SK-N-SH (cell line): Measurements from ENCODE around the gene DAB2IP. TPM values are rescaled to one million over a fixed set of nuclear protein-coding genes. Genes with fewer than 3 reads are reported as not detected.

Source experiments
- CTCF ChIA-PET: fragments of 300-600, 350-600 bp; formaldehyde crosslinking; extraction: SDS; loops from one replicate; lab custom pipeline; 2021; lab: Yijun Ruan, JAX
- POLR2A ChIA-PET: fragments of 350-600 bp; sonication (Branson Sonifier 250); formaldehyde crosslinking; extraction: SDS; loops from one replicate; lab custom pipeline; 2020; ENCODE audit warnings: antibody characterized with exemption, inconsistent platforms; lab: Yijun Ruan, JAX
- DNase-seq: peaks from one replicate; pipeline ENCODE4 v3.0.0; 2012
- H2AFZ ChIP-seq: fragments of 200-600 bp; sonication (generic); 2 replicates; pipeline ENCODE4 v1.8.1; 2016; ENCODE audit warnings: antibody characterized with exemption, mild to moderate bottlenecking, low read depth
- H3F3A ChIP-seq: fragments of 200-600 bp; sonication (generic); replicated peaks from 2 replicates; pipeline ENCODE3; 2016; ENCODE audit warnings: antibody characterized with exemption, mild to moderate bottlenecking; ENCODE audit not compliant: insufficient read depth
- H3K27ac ChIP-seq, 2 experiments: fragments of 200-500 bp in 1 of 2; fragments of 200-600 bp in 1 of 2; sonication (Bioruptor generic) in 1 of 2; sonication (generic), shearing (Covaris generic) in 1 of 2; 2 replicates each; pipeline versions ENCODE4 v1.5.1 to v1.6.1; 2014 to 2016; ENCODE audit warnings: low read depth in 2 of 2, inconsistent platforms in 1 of 2, low read length in 1 of 2, mild to moderate bottlenecking in 1 of 2, mixed read lengths in 1 of 2
- H3K27me3 ChIP-seq: fragments of 200-600 bp; sonication (generic), shearing (Covaris generic); 2 replicates; pipeline ENCODE4 v1.6.1; 2016; ENCODE audit warnings: mixed run types; ENCODE audit not compliant: insufficient read depth
- H3K36me3 ChIP-seq, 2 experiments: fragments of 200-500 bp in 1 of 2; fragments of 200-600 bp in 1 of 2; sonication (Bioruptor generic) in 1 of 2; sonication (generic) in 1 of 2; replicated peaks in 1 of 2; 2 replicates each; pipeline versions ENCODE3 to v1.5.1; 2014 to 2016; ENCODE audit warnings: low read length in 1 of 2, mild to moderate bottlenecking in 1 of 2; ENCODE audit not compliant: insufficient read depth in 2 of 2, control insufficient read depth in 1 of 2
- H3K4me1 ChIP-seq, 2 experiments: fragments of 200-500 bp in 1 of 2; fragments of 200-600 bp in 1 of 2; sonication (Bioruptor generic) in 1 of 2; sonication (generic), shearing (Covaris generic) in 1 of 2; 2 replicates each; pipeline versions ENCODE4 v1.5.1 to v1.6.1; 2014 to 2016; ENCODE audit warnings: low read depth in 1 of 2, low read length in 1 of 2, mixed run types in 1 of 2; ENCODE audit not compliant: insufficient read depth in 2 of 2, control insufficient read depth in 1 of 2
- H3K4me2 ChIP-seq: fragments of 200-600 bp; sonication (generic), shearing (Covaris generic); 2 replicates; pipeline ENCODE4 v1.6.1; 2017; ENCODE audit warnings: mixed run types
- H3K4me3 ChIP-seq, 2 experiments: fragments of 200-500 bp in 1 of 2; fragments of 200-600 bp in 1 of 2; sonication (Bioruptor generic) in 1 of 2; sonication (generic), shearing (Covaris generic) in 1 of 2; 2 replicates each; pipeline versions ENCODE4 v1.5.1 to v1.8.1; 2014 to 2016; ENCODE audit warnings: low read depth in 2 of 2, inconsistent platforms in 1 of 2, low read length in 1 of 2, mild to moderate bottlenecking in 1 of 2, mixed read lengths in 1 of 2, moderate library complexity in 1 of 2
- H3K79me2 ChIP-seq: fragments of 200-600 bp; sonication (generic); 2 replicates; pipeline ENCODE4 v1.8.1; 2017; ENCODE audit warnings: mild to moderate bottlenecking; ENCODE audit not compliant: insufficient read depth
- H3K9ac ChIP-seq: fragments of 200-600 bp; sonication (generic); 2 replicates; pipeline ENCODE4 v1.6.1; 2017; ENCODE audit warnings: mixed run types
- H3K9me2 ChIP-seq: fragments of 200-600 bp; sonication (generic); 2 replicates; pipeline ENCODE4 v1.6.1; 2017; ENCODE audit warnings: mixed run types
- H3K9me3 ChIP-seq: fragments of 200-600 bp; sonication (generic); 2 replicates; pipeline ENCODE4 v1.6.1; 2017; ENCODE audit warnings: mixed run types, mild to moderate bottlenecking, moderate library complexity
- H4K20me1 ChIP-seq: fragments of 200-600 bp; sonication (generic); 2 replicates; pipeline ENCODE4 v1.6.1; 2017; ENCODE audit warnings: mild to moderate bottlenecking, mixed run types; ENCODE audit not compliant: insufficient read depth
- CHD2 ChIP-seq: fragments of 150-350 bp; IDR thresholded peaks from 2 replicates; pipeline ENCODE4 v1.6.1; 2018; ENCODE audit warnings: low read length; ENCODE audit not compliant: partially characterized antibody
- EP300 ChIP-seq, 2 experiments: IDR thresholded peaks; 2 replicates each; pipeline versions ENCODE4 v1.4.0 to v1.6.1; 2012; ENCODE audit warnings: borderline replicate concordance in 1 of 2, low read depth in 1 of 2, low read length in 1 of 2
- FOXJ3 ChIP-seq: sonication (generic); formaldehyde crosslinking; IDR thresholded peaks from 2 replicates; pipeline ENCODE4 v1.5.1; 2020; ENCODE audit warnings: mild to moderate bottlenecking, missing genetic modification reagents
- FOXM1 ChIP-seq: IDR thresholded peaks from 2 replicates; pipeline ENCODE4 v1.4.0; 2012; ENCODE audit warnings: low read depth, mild to moderate bottlenecking
- GATA2 ChIP-seq: sonication (generic); formaldehyde crosslinking; IDR thresholded peaks from 2 replicates; pipeline ENCODE4 v1.5.0; 2020; ENCODE audit warnings: mild to moderate bottlenecking, missing genetic modification reagents
- IRF3 ChIP-seq: fragments of 150-350 bp; IDR thresholded peaks from 2 replicates; pipeline ENCODE4 v1.6.1; 2016; ENCODE audit warnings: mild to moderate bottlenecking, low read depth, low read length
- JUND ChIP-seq: IDR thresholded peaks from 2 replicates; pipeline ENCODE4 v1.4.0; 2012
- MEF2A ChIP-seq: IDR thresholded peaks from 2 replicates; pipeline ENCODE4 v1.4.0; 2012; ENCODE audit warnings: low read depth, borderline replicate concordance
- MXI1 ChIP-seq: IDR thresholded peaks from 2 replicates; pipeline ENCODE4 v1.6.1; 2012; ENCODE audit warnings: mild to moderate bottlenecking, low read depth, low read length, improper control_type of control experiment
- NFIC ChIP-seq: IDR thresholded peaks from 2 replicates; pipeline ENCODE4 v1.4.0; 2012; ENCODE audit warnings: borderline replicate concordance
- RAD21 ChIP-seq: IDR thresholded peaks from 2 replicates; pipeline ENCODE4 v1.6.1; 2012; ENCODE audit warnings: mild to moderate bottlenecking, low read length
- REST ChIP-seq: IDR thresholded peaks from 2 replicates; pipeline ENCODE4 v1.6.1; 2012; ENCODE audit warnings: mild to moderate bottlenecking, low read depth, low read length, moderate library complexity
- RXRA ChIP-seq: IDR thresholded peaks from 2 replicates; pipeline ENCODE4 v1.4.0; 2012; ENCODE audit warnings: low read depth, mild to moderate bottlenecking, borderline replicate concordance
- SIN3A ChIP-seq: IDR thresholded peaks from 2 replicates; pipeline ENCODE4 v1.6.1; 2012; ENCODE audit warnings: low read depth, mild to moderate bottlenecking, low read length, moderate library complexity, borderline replicate concordance
- TCF12 ChIP-seq: IDR thresholded peaks from 2 replicates; pipeline ENCODE4 v1.4.0; 2012
- USF1 ChIP-seq: IDR thresholded peaks from 2 replicates; pipeline ENCODE4 v1.4.0; 2012; ENCODE audit warnings: low read depth, borderline replicate concordance
- USF2 ChIP-seq: fragments of 150-350 bp; IDR thresholded peaks from 2 replicates; pipeline ENCODE4 v1.6.1; 2017; ENCODE audit warnings: antibody characterized with exemption, low read length, low read depth, borderline replicate concordance
- WGBS: methylation state at CpG from one replicate; pipeline ENCODE4 v1.1.6; 2017; ENCODE audit warnings: low lambda C conversion rate; 5-methylcytosine and 5-hydroxymethylcytosine counted together
- polyA plus RNA-seq, 3 experiments: library from polyadenylated mRNA; depleted of rRNA; stranded (reverse); fragments of >200 nt; gene quantifications; 2 replicates each; pipeline ENCODE4 v1.2.3, GENCODE V29; 2012
- TF ChIP-seq, protein P1 (sequence below): IDR thresholded peaks from 2 replicates; pipeline ENCODE4 v1.4.0; 2012; ENCODE audit warnings: low read depth, borderline replicate concordance
- TF ChIP-seq, protein P2 (sequence below): IDR thresholded peaks from 2 replicates; pipeline ENCODE4; 2012

Gene DAB2IP
- polyA plus RNA-seq, 1 of the 3 experiments (the other 2 are of a cell fraction) = 21.4 TPM

- TF ChIP-seq MEF2A (no peak), NFIC (no peak), SIN3A (no peak), USF2 (no peak), MXI1 (no peak), FOXJ3 (CRISPR knock-in tag) (no peak), USF1 (no peak)
- TF ChIP-seq, protein P1, sequence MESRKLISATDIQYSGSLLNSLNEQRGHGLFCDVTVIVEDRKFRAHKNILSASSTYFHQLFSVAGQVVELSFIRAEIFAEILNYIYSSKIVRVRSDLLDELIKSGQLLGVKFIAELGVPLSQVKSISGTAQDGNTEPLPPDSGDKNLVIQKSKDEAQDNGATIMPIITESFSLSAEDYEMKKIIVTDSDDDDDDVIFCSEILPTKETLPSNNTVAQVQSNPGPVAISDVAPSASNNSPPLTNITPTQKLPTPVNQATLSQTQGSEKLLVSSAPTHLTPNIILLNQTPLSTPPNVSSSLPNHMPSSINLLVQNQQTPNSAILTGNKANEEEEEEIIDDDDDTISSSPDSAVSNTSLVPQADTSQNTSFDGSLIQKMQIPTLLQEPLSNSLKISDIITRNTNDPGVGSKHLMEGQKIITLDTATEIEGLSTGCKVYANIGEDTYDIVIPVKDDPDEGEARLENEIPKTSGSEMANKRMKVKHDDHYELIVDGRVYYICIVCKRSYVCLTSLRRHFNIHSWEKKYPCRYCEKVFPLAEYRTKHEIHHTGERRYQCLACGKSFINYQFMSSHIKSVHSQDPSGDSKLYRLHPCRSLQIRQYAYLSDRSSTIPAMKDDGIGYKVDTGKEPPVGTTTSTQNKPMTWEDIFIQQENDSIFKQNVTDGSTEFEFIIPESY = no peak
- TF ChIP-seq, protein P2, sequence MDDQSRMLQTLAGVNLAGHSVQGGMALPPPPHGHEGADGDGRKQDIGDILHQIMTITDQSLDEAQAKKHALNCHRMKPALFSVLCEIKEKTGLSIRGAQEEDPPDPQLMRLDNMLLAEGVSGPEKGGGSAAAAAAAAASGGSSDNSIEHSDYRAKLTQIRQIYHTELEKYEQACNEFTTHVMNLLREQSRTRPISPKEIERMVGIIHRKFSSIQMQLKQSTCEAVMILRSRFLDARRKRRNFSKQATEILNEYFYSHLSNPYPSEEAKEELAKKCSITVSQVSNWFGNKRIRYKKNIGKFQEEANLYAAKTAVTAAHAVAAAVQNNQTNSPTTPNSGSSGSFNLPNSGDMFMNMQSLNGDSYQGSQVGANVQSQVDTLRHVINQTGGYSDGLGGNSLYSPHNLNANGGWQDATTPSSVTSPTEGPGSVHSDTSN = no peak
- 85% methylated on average over 16 of the region's 16 CpGs for WGBS
Measured at GRCh38 chr9:121807823-121808278, 156.4 kb downstream of the DAB2IP start.

GRCh38 chr9:121808781-121809180, 157.3 kb downstream of the DAB2IP start:
- no peaks in the 10 kb centered on the region for H3K79me2 ChIP-seq
- H3F3A ChIP-seq = no peaks in the 10 kb centered on the region
- no peak overlapping the region for H3K27ac ChIP-seq
- 62% methylated on average over 3 of the region's 4 CpGs for WGBS
- H3K9ac ChIP-seq = no peak overlapping the region
- H3K9me3 ChIP-seq = peaks cover 6% of the 10 kb centered on the region; the same call in 1 of the 2 replicates
- no peak overlapping the region for H3K4me3 ChIP-seq
- H3K9me2 ChIP-seq = no peaks in the 10 kb centered on the region
- POLR2A ChIA-PET = no interaction called here
- no peaks in the 10 kb centered on the region for H3K27me3 ChIP-seq
- H2AFZ ChIP-seq = no peak overlapping the region
- no peak for DNase-seq
- H3K4me1 ChIP-seq = no peaks in the 10 kb centered on the region
- no peaks in the 10 kb centered on the region for H3K36me3 ChIP-seq
- no peak overlapping the region for H3K4me2 ChIP-seq
- CTCF ChIA-PET = interaction anchor here (0.6 to 1.0 kb wide), 2 partner anchors 11 to 173 kb away, joined by 3 read pairs; no protein-coding TSS in a partner anchor
- H4K20me1 ChIP-seq = no peaks in the 10 kb centered on the region
- no peak for TF ChIP-seq TCF12
- no peak for TF ChIP-seq RXRA
- no peak for TF ChIP-seq IRF3
- TF ChIP-seq JUND = no peak
- TF ChIP-seq RAD21 = no peak
- no peak for TF ChIP-seq GATA2 (CRISPR knock-in tag)
- TF ChIP-seq FOXM1 = no peak
- TF ChIP-seq REST = no peak
- no peak for TF ChIP-seq CHD2
- TF ChIP-seq EP300 (IDR thresholded peaks at IDR 0.05; ENCODE audit: borderline replicate concordance in 1 of 2, low read depth in 1 of 2, low read length in 1 of 2) = no peak
- TF ChIP-seq MEF2A = no peak

More at GRCh38 chr9:121807823-121808278, 156.4 kb downstream of the DAB2IP start:
- Histone ChIP-seq H3K27me3 (no peaks in the 10 kb centered on the region), H4K20me1 (no peaks in the 10 kb centered on the region), H3K4me3 (no peak overlapping the region), H3K27ac (no peak overlapping the region), H3K9me3 (peaks cover 6% of the 10 kb centered on the region; the same call in 1 of the 2 replicates), H3K9me2 (no peaks in the 10 kb centered on the region), H3K4me2 (no peak overlapping the region), H3K36me3 (no peaks in the 10 kb centered on the region), H3F3A (no peaks in the 10 kb centered on the region), H3K79me2 (no peaks in the 10 kb centered on the region), H3K9ac (no peak overlapping the region), H2AFZ (no peak overlapping the region), H3K4me1 (no peaks in the 10 kb centered on the region)
- ChIA-PET CTCF (interaction anchor here (1.0 kb wide), 1 partner anchor 12 kb away, joined by 3 read pairs; no protein-coding TSS in a partner anchor), POLR2A (no interaction called here)
- DNase-seq = no peak
